Adrenal gland (tissue), 12 donors: ENCODE results near the gene BICDL1. TPM values are rescaled to one million over a fixed set of nuclear protein-coding genes. Genes with fewer than 3 reads are reported as not detected.

Experiments used
- DNase-seq, 7 donors: peaks; one replicate each; pipeline ENCODE4 v3.0.0-alpha.2; 2019 to 2020
- H3K27ac ChIP-seq, 5 donors: fragments of 200-600 bp; sonication (generic) in 4 of 5; 1 replicate in 3 of 5; 2 replicates in 2 of 5; pipeline versions ENCODE4 v1.5.1 to v1.8.0; 2016 to 2020; ENCODE audit warnings: mild to moderate bottlenecking in 1 of 5
- H3K27me3 ChIP-seq: fragments of 200-600 bp; 2 replicates; pipeline ENCODE4 v1.8.0; 2021
- H3K36me3 ChIP-seq, 2 donors: fragments of 200-600 bp; replicated peaks in 1 of 2; 1 replicate in 1 of 2; 2 replicates in 1 of 2; pipeline versions ENCODE4 v1.5.1 to v1.8.0; 2018 to 2022
- H3K4me1 ChIP-seq, 2 donors: fragments of 200-600 bp; replicated peaks in 1 of 2; 1 replicate in 1 of 2; 2 replicates in 1 of 2; pipeline versions ENCODE4 v1.5.1 to v1.8.0; 2018 to 2021
- H3K4me3 ChIP-seq, 4 donors: fragments of 200-600 bp; sonication (generic) in 3 of 4; one replicate each; pipeline ENCODE4 v1.5.1; 2016 to 2018
- H3K9me3 ChIP-seq, 3 donors: fragments of 200-600 bp; sonication (generic) in 1 of 3; replicated peaks in 1 of 3; 1 replicate in 2 of 3; 2 replicates in 1 of 3; pipeline versions ENCODE4 v1.5.1 to v1.8.0; 2016 to 2021
- POLR2A ChIP-seq, 2 donors: fragments of 450-650 bp; IDR thresholded peaks; one replicate each; pipeline ENCODE4 v1.6.1; 2017; ENCODE audit warnings: antibody characterized with exemption in 2 of 2, mild to moderate bottlenecking in 2 of 2, moderate library complexity in 1 of 2
- WGBS, 4 donors: extraction: QIAGEN DNeasy Blood & Tissue Kit in 2 of 4; methylation state at CpG; one replicate each; pipeline versions ENCODE4 v1.1.5 to v1.1.7; 2013 to 2017; 5-methylcytosine and 5-hydroxymethylcytosine counted together
- intact Hi-C, 2 donors: fragments of 100-400 bp; cut with DNase I; formaldehyde crosslinking; loops; one replicate each; pipeline versions ENCODE4 v1.14.1 to v1.15.0; 2022 to 2023
- polyA plus RNA-seq, 3 donors: library from polyadenylated mRNA; stranded (reverse); fragments of 200-250 nt in 2 of 3; fragments of 350-450 nt in 1 of 3; fragmentation: Illumina TruSeq in 1 of 3; extraction: RNeasy Lipid Tissue Mini Kit (QIAGEN cat#74804) in 1 of 3; gene quantifications; one replicate each; pipeline ENCODE4 v1.2.3, GENCODE V29; 2013 to 2014
- total RNA-seq, 9 donors: library from RNA; depleted of rRNA in 4 of 9; stranded (reverse); fragments of >200 nt in 4 of 9; fragments of 120-200 nt in 1 of 9; fragmentation: NEBNext Ultra II Directional in 1 of 9; extraction: Animal tissue kit (Norgen Biotek cat#: 25700) in 1 of 9; gene quantifications; one replicate each; pipeline versions ENCODE4 v1.1.0 to v1.2.4, GENCODE V29; 2013 to 2023
- TF ChIP-seq, protein P1 (sequence below), 6 experiments: fragments of 450-650 bp in 4 of 6; fragments of 200-600 bp in 2 of 6; sonication (generic) in 1 of 6; IDR thresholded peaks; 1 replicate in 5 of 6; 2 replicates in 1 of 6; pipeline versions ENCODE4 v1.5.1 to v1.8.0; 2016 to 2021; ENCODE audit warnings: antibody characterized with exemption in 6 of 6, mild to moderate bottlenecking in 2 of 6, moderate library complexity in 1 of 6
- donor health status: healthy with polysubstance abuse.
- donor health status: Bipolar disorder and iron deficiency.
- donor health status: DM: yes; HTN: yes; CAD: no.
- donor health status: DM: no; HTN: no; CAD: no.
- donor health status: DM: no; HTN: no; CAD: no.
- donor health status: DM: yes; HTN: yes; CAD: no.

BICDL1 gene
- total and polyA plus RNA-seq, 12 donors = 0.35 to 24.0 (median 2.7) TPM

DNA sequence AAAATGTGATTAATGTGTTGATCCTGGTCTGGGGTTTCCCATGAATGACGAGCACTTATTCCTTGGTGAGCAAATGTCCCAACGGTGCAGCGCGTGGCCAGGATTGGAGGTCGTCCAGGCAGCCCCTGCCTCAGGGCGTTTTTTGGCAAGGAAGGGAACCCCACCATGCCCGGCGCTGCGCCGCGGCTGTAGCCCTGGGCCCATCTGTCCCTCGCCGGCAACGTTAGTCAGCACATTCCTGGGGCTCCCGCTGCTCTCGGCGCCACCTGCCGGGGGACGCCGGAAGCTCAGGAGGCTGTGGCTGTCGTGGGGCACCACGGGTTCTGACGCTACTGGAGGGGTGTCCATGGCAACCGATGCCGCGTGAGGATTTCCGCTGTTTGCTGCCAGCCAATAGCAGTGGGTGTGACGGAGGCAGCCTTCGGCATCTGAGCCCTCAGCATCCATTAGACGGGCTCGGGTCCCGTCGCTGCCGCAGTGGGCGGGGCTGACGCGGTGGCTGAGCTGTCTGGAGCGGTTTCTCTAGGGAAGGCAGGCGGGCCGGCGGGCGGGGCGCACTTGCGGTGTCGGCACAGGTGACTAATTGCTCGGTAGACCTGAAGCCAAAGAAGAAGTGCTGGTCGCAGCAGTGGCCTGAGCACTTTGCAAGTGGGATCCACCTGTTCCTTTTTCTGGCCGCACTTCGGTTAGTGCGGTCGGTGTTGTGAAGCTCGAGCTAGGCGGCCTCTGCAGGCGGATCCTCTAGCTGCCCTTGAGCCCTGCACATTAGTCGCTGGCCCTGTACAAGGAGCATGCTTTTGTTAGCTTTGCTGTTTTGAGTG, 98.0 kb downstream of the BICDL1 start:
- WGBS, 4 donors = 0 to 2% (median 0%) methylated on average over 17 to 55 of the region's 55 CpGs
- intact Hi-C loops = loop anchor here in 1 of 2 donors (5.0 kb wide), 1 partner anchor 100 kb away; the partner anchor contains the start of gene BICDL1

DNA sequence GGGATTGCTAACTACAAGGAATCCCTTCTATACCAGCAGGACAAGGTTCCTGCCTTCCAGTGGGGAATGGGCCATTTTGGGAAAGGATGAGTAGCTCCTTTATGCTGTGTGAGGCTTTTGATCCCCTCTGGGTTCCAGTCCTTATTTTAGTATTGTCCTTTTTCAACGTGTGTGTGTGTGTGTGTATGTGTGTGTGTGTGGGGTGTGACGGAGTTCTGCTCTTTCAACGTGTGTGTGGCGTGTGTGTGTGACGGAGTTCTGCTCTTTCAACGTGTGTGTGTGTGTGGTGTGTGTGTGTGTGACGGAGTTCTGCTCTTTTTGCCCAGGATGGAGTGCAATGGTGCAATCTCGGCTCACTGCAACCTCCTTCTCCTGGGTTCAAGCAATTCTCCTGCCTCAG, 100.1 kb downstream of the BICDL1 start:
- H3K27ac ChIP-seq = no peak overlapping the region

More for the DNA sequence above, 98.0 kb downstream of the BICDL1 start:
- TF ChIP-seq, protein P1, sequence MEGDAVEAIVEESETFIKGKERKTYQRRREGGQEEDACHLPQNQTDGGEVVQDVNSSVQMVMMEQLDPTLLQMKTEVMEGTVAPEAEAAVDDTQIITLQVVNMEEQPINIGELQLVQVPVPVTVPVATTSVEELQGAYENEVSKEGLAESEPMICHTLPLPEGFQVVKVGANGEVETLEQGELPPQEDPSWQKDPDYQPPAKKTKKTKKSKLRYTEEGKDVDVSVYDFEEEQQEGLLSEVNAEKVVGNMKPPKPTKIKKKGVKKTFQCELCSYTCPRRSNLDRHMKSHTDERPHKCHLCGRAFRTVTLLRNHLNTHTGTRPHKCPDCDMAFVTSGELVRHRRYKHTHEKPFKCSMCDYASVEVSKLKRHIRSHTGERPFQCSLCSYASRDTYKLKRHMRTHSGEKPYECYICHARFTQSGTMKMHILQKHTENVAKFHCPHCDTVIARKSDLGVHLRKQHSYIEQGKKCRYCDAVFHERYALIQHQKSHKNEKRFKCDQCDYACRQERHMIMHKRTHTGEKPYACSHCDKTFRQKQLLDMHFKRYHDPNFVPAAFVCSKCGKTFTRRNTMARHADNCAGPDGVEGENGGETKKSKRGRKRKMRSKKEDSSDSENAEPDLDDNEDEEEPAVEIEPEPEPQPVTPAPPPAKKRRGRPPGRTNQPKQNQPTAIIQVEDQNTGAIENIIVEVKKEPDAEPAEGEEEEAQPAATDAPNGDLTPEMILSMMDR (IDR thresholded peaks at IDR 0.05) = peak; percentile 86 to 99 (median 98)
- TF ChIP-seq POLR2A (IDR thresholded peaks at IDR 0.05) = peak; percentile 24 to 74
- Histone ChIP-seq H3K9me3 (no peaks in the 10 kb centered on the region), H3K4me3 (peak overlapping the region in 2 of 4 donors; percentile 12 to 59), H3K36me3 (no peaks in the 10 kb centered on the region), H3K27me3 (no peaks in the 10 kb centered on the region), H3K27ac (peak overlapping the region; percentile 35 to 87 (median 78)), H3K4me1 (peaks cover 0 to 13% of the 10 kb centered on the region in 2 donors)
- peak; percentile 99 to 100 (median 100) for DNase-seq

DNA sequence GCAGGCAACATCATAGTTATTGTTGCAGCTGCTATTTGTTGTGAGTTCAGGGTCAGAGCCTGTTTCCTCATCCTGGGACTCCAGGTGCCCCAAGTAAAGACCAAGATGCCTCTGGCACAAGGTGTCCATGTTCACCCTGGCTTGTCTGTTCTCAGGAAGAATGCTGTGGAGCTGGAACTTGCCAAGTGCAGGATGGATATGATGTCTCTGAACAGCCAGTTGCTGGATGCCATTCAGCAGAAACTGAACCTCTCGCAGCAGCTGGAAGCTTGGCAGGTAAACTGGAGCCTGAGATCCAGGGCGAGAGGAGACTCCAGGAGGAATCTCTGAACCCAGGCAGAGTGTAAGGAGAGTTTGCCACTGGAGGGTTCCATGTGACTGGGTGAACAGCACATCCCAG, 100.8 kb downstream of the BICDL1 start:
- intact Hi-C loops = loop anchor here in 1 of 2 donors (5.0 kb wide), 1 partner anchor 102 kb away; the partner anchor contains the start of gene BICDL1
- no peak overlapping the region for H3K4me3 ChIP-seq
- no peaks in the 10 kb centered on the region for H3K27me3 ChIP-seq
- 84 to 100% (median 88%) methylated on average over 2 of the region's 2 CpGs for WGBS, 4 donors
- H3K9me3 ChIP-seq = no peaks in the 10 kb centered on the region
- H3K27ac ChIP-seq = no peak overlapping the region
- DNase-seq = no peak
- peaks cover 0 to 13% of the 10 kb centered on the region in 2 donors for H3K4me1 ChIP-seq
- no peak for TF ChIP-seq POLR2A (IDR thresholded peaks at IDR 0.05)
- TF ChIP-seq, protein P1 (IDR thresholded peaks at IDR 0.05) = no peak
- H3K36me3 ChIP-seq = peaks cover 0 to 10% of the 10 kb centered on the region in 2 donors

More for the DNA sequence above, 100.1 kb downstream of the BICDL1 start:
- H3K27me3 ChIP-seq = no peaks in the 10 kb centered on the region
- no peaks in the 10 kb centered on the region for H3K9me3 ChIP-seq
- peaks cover 0 to 5% of the 10 kb centered on the region in 2 donors for H3K36me3 ChIP-seq
- no peak overlapping the region for H3K4me3 ChIP-seq
- intact Hi-C loops = loop anchor here in 1 of 2 donors (5.0 kb wide), 1 partner anchor 102 kb away; the partner anchor contains the start of gene BICDL1
- no peak for DNase-seq
- peaks cover 0 to 13% of the 10 kb centered on the region in 2 donors for H3K4me1 ChIP-seq
- WGBS, 4 donors = 24 to 35% (median 29%) methylated on average over 8 of the region's 8 CpGs
- TF ChIP-seq, protein P1 (IDR thresholded peaks at IDR 0.05) = no peak
- TF ChIP-seq POLR2A (IDR thresholded peaks at IDR 0.05) = no peak

DNA sequence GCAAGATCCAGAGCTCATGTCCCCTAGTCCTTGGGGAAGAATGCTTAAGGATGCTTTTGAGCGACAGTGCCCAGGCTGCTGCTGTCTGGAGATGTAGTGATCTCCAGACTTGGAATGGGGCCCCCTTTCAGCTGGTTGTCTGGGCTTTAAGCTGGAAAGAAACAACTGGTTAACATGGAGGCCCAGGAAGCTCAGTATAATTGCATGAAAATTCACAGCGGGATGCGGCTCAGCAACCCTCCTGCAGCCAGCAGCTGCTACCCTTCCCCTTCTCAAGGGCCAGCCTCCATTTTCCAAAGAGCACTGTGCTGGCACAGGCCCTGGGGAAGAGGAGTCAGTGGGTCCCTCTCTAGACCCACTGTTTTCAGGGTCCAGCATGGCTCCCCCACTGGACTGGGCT, 101.2 kb downstream of the BICDL1 start:
- H3K9me3 ChIP-seq = no peaks in the 10 kb centered on the region
- 83 to 100% (median 92%) methylated on average over 3 of the region's 3 CpGs for WGBS, 4 donors
- no peak for DNase-seq
- H3K4me3 ChIP-seq = no peak overlapping the region
- TF ChIP-seq, protein P1 (IDR thresholded peaks at IDR 0.05) = no peak
- no peak for TF ChIP-seq POLR2A (IDR thresholded peaks at IDR 0.05)
- peaks cover 0 to 11% of the 10 kb centered on the region in 2 donors for H3K36me3 ChIP-seq
- no peaks in the 10 kb centered on the region for H3K27me3 ChIP-seq
- H3K27ac ChIP-seq = no peak overlapping the region
- peaks cover 0 to 13% of the 10 kb centered on the region in 2 donors for H3K4me1 ChIP-seq
- intact Hi-C loops = no loop called here
